Suprapubic skin (tissue), 4 donors: ENCODE results near the gene RCAN2.

Experiments
- EP300 ChIP-seq: sonication (generic); formaldehyde crosslinking; IDR thresholded peaks from one replicate; pipeline ENCODE4 v1.6.1; 2017; ENCODE audit warnings: antibody characterized with exemption
- POLR2A ChIP-seq, 2 donors: fragments of 450-650 bp; IDR thresholded peaks; one replicate each; pipeline ENCODE4 v1.6.1; 2017; ENCODE audit warnings: antibody characterized with exemption in 2 of 2, mild to moderate bottlenecking in 2 of 2, moderate library complexity in 2 of 2
- POLR2AphosphoS5 ChIP-seq, 3 donors: sonication (generic); formaldehyde crosslinking; IDR thresholded peaks; one replicate each; pipeline ENCODE4 v1.6.1; 2017; ENCODE audit warnings: antibody characterized with exemption in 3 of 3
- TF ChIP-seq, protein P1 (sequence below), 2 donors: fragments of 200-600 bp in 1 of 2; fragments of 450-650 bp in 1 of 2; sonication (generic) in 1 of 2; IDR thresholded peaks; one replicate each; pipeline ENCODE4 v1.5.1; 2016 to 2019; ENCODE audit warnings: antibody characterized with exemption in 2 of 2, mild to moderate bottlenecking in 1 of 2, moderate library complexity in 1 of 2

DNA sequence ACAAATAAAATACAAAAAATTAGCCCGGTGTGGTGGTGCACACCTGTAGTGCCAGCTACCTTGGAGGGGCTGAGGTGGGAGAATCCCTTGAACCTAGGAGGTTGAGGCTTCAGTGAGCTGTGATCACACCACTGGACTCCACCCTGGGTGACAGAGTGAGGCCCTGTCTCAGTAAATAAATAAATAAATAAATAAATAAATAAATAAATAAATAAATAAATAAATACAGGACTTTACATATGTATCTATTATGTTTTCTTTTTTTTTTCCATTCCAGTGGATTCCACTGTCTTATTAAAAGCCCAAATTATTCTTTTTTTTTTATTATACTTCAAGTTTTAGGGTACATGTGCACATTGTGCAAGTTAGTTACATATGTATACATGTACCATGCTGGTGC, 279.3 kb downstream of the RCAN2 start:
- TF ChIP-seq, protein P1, sequence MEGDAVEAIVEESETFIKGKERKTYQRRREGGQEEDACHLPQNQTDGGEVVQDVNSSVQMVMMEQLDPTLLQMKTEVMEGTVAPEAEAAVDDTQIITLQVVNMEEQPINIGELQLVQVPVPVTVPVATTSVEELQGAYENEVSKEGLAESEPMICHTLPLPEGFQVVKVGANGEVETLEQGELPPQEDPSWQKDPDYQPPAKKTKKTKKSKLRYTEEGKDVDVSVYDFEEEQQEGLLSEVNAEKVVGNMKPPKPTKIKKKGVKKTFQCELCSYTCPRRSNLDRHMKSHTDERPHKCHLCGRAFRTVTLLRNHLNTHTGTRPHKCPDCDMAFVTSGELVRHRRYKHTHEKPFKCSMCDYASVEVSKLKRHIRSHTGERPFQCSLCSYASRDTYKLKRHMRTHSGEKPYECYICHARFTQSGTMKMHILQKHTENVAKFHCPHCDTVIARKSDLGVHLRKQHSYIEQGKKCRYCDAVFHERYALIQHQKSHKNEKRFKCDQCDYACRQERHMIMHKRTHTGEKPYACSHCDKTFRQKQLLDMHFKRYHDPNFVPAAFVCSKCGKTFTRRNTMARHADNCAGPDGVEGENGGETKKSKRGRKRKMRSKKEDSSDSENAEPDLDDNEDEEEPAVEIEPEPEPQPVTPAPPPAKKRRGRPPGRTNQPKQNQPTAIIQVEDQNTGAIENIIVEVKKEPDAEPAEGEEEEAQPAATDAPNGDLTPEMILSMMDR (IDR thresholded peaks at IDR 0.05): no peak
- TF ChIP-seq POLR2A (IDR thresholded peaks at IDR 0.05) (no peak), POLR2AphosphoS5 (IDR thresholded peaks at IDR 0.05) (no peak), EP300 (no peak)
